H1 (cell line): ENCODE results near the gene SSU72. TPM values are rescaled to one million over a fixed set of nuclear protein-coding genes. Genes with fewer than 3 reads are reported as not detected.

Source experiments
- CTCF ChIA-PET: fragments of 300-600 bp; sonication (Branson Sonifier 250); formaldehyde crosslinking; loops from one replicate; lab custom pipeline; 2021; ENCODE audit not compliant: partially characterized antibody; lab: Charles Lee
- POLR2A ChIA-PET: fragments of 300-600 bp; sonication (Branson Sonifier 250); formaldehyde crosslinking; loops from one replicate; lab custom pipeline; 2021; ENCODE audit warnings: inconsistent platforms; ENCODE audit not compliant: partially characterized antibody; lab: Charles Lee
- DNase-seq, 2 experiments: peaks; one replicate each; pipeline versions ENCODE4 v3.0.0 to v3.0.0-alpha.2; 2010 to 2022; ENCODE audit warnings: low spot score in 2 of 2, low read depth in 1 of 2, mixed read lengths in 1 of 2
- FAIRE-seq: peaks from 2 replicates; lab custom pipeline; 2011; peaks lifted over from hg19 to GRCh38; lab: Jason Lieb, UNC
- H2AFZ ChIP-seq: 2 replicates; pipeline ENCODE4 v1.8.1; 2012; ENCODE audit warnings: low read length, inconsistent platforms
- H2AK5ac ChIP-seq: 2 replicates; pipeline ENCODE4 v1.6.1; 2013; ENCODE audit warnings: low read depth, low read length
- H2BK120ac ChIP-seq: replicated peaks from 2 replicates; pipeline ENCODE3; 2013; ENCODE audit warnings: low read depth, low read length, inconsistent platforms
- H2BK12ac ChIP-seq: 2 replicates; pipeline ENCODE4 v1.6.1; 2013; ENCODE audit warnings: low read depth, low read length
- H2BK15ac ChIP-seq: 2 replicates; pipeline ENCODE4 v1.6.1; 2013; ENCODE audit warnings: low read length
- H2BK20ac ChIP-seq: 2 replicates; pipeline ENCODE4 v1.6.1; 2013; ENCODE audit warnings: low read length
- H2BK5ac ChIP-seq: 2 replicates; pipeline ENCODE4 v1.6.1; 2013; ENCODE audit warnings: low read depth, low read length
- H3K14ac ChIP-seq: 2 replicates; pipeline ENCODE4 v1.6.1; 2013; ENCODE audit warnings: inconsistent platforms; ENCODE audit not compliant: insufficient read length
- H3K18ac ChIP-seq: 2 replicates; pipeline ENCODE4 v1.6.1; 2013; ENCODE audit warnings: low read length; ENCODE audit errors: extremely low read depth
- H3K23ac ChIP-seq: 2 replicates; pipeline ENCODE4 v1.6.1; 2013; ENCODE audit warnings: inconsistent platforms; ENCODE audit not compliant: insufficient read length
- H3K23me2 ChIP-seq: 2 replicates; pipeline ENCODE4 v1.6.1; 2013; ENCODE audit warnings: low read depth, low read length
- H3K27ac ChIP-seq: 2 replicates; pipeline ENCODE4 v1.6.1; 2011; ENCODE audit warnings: low read depth, low read length, inconsistent platforms
- H3K27me3 ChIP-seq, 4 experiments: replicated peaks in 1 of 4; 1 replicate in 1 of 4; 2 replicates in 3 of 4; pipeline versions ENCODE4 v1.6.1 to v1.8.1; 2011 to 2013; ENCODE audit warnings: low read length in 3 of 4, mild to moderate bottlenecking in 3 of 4, inconsistent platforms in 2 of 4, mixed read lengths in 2 of 4, moderate library complexity in 1 of 4; ENCODE audit not compliant: control insufficient read depth in 3 of 4, insufficient read depth in 3 of 4; ENCODE audit errors: extremely low read depth in 1 of 4
- H3K36me3 ChIP-seq, 4 experiments: 2 replicates each; pipeline versions ENCODE4 v1.6.1 to v1.8.1; 2011 to 2013; ENCODE audit warnings: mild to moderate bottlenecking in 4 of 4, low read length in 3 of 4, moderate library complexity in 2 of 4, control low read depth in 1 of 4, inconsistent platforms in 1 of 4; ENCODE audit not compliant: insufficient read depth in 4 of 4, control insufficient read depth in 2 of 4
- H3K4ac ChIP-seq: replicated peaks from 2 replicates; pipeline ENCODE3; 2013; ENCODE audit warnings: low read length, low read depth, mixed read lengths, inconsistent platforms; ENCODE audit not compliant: insufficient read length
- H3K4me1 ChIP-seq, 4 experiments: replicated peaks in 1 of 4; 1 replicate in 1 of 4; 2 replicates in 3 of 4; pipeline versions ENCODE4 v1.6.1 to v1.8.1; 2011 to 2013; ENCODE audit warnings: low read length in 3 of 4, inconsistent platforms in 2 of 4, mixed read lengths in 1 of 4; ENCODE audit not compliant: insufficient read depth in 4 of 4, control insufficient read depth in 3 of 4
- H3K4me2 ChIP-seq, 2 experiments: 2 replicates each; pipeline versions ENCODE4 v1.6.1 to v1.8.1; 2011 to 2013; ENCODE audit warnings: low read depth in 2 of 2, low read length in 2 of 2, control low read depth in 1 of 2, inconsistent platforms in 1 of 2, mild to moderate bottlenecking in 1 of 2; ENCODE audit not compliant: insufficient read depth in 1 of 2
- H3K4me3 ChIP-seq, 4 experiments: fragments of 200-600, 300-600 bp in 1 of 4; sonication (generic), shearing (Covaris generic), sonication (Bioruptor Twin) in 1 of 4; 2 replicates each; pipeline versions ENCODE4 v1.5.1 to v1.8.1; 2011 to 2016; ENCODE audit warnings: low read length in 4 of 4, low read depth in 3 of 4, control low read depth in 2 of 4, inconsistent platforms in 2 of 4, mild to moderate bottlenecking in 2 of 4, mixed read lengths in 1 of 4, moderate library complexity in 1 of 4; ENCODE audit not compliant: insufficient read depth in 2 of 4; ENCODE audit errors: extremely low read depth in 1 of 4
- H3K56ac ChIP-seq: replicated peaks from 2 replicates; pipeline ENCODE3; 2013; ENCODE audit warnings: low read depth, mild to moderate bottlenecking, mixed read lengths, low read length, inconsistent platforms; ENCODE audit not compliant: insufficient read length
- H3K79me1 ChIP-seq: 2 replicates; pipeline ENCODE4 v1.6.1; 2013; ENCODE audit warnings: low read depth, low read length, control low read depth
- H3K79me2 ChIP-seq, 2 experiments: 2 replicates each; pipeline versions ENCODE4 v1.6.1 to v1.8.1; 2012 to 2013; ENCODE audit warnings: low read length in 2 of 2, mild to moderate bottlenecking in 2 of 2, inconsistent platforms in 1 of 2; ENCODE audit not compliant: insufficient read depth in 2 of 2, control insufficient read depth in 1 of 2
- H3K9ac ChIP-seq, 4 experiments: replicated peaks in 1 of 4; 1 replicate in 1 of 4; 2 replicates in 3 of 4; pipeline versions ENCODE4 v1.6.1 to v1.8.1; 2011 to 2013; ENCODE audit warnings: low read depth in 3 of 4, low read length in 3 of 4, control low read depth in 2 of 4, mild to moderate bottlenecking in 2 of 4, moderate library complexity in 2 of 4, inconsistent platforms in 1 of 4; ENCODE audit errors: extremely low read depth in 1 of 4
- H3K9me3 ChIP-seq, 2 experiments: 2 replicates each; pipeline versions ENCODE4 v1.6.1 to v1.8.1; 2012 to 2013; ENCODE audit warnings: mild to moderate bottlenecking in 2 of 2, moderate library complexity in 2 of 2, control low read depth in 1 of 2, inconsistent platforms in 1 of 2, low read depth in 1 of 2, low read length in 1 of 2, mixed read lengths in 1 of 2; ENCODE audit not compliant: insufficient read depth in 2 of 2
- H4K20me1 ChIP-seq, 2 experiments: replicated peaks in 1 of 2; 2 replicates each; pipeline versions ENCODE3 to v1.8.1; 2011 to 2013; ENCODE audit warnings: inconsistent platforms in 2 of 2, low read length in 2 of 2, mild to moderate bottlenecking in 1 of 2; ENCODE audit not compliant: insufficient read depth in 2 of 2, control insufficient read depth in 1 of 2
- H4K5ac ChIP-seq: 2 replicates; pipeline ENCODE4 v1.6.1; 2013; ENCODE audit warnings: low read length, low read depth, mixed read lengths, inconsistent platforms; ENCODE audit not compliant: insufficient read length
- H4K8ac ChIP-seq: 2 replicates; pipeline ENCODE4 v1.8.0; 2013; ENCODE audit warnings: mild to moderate bottlenecking, moderate library complexity, low read length, inconsistent platforms; ENCODE audit not compliant: insufficient read depth; ENCODE audit errors: extremely low read depth
- H4K91ac ChIP-seq: replicated peaks from 2 replicates; pipeline ENCODE3; 2013; ENCODE audit warnings: low read length, mixed read lengths, inconsistent platforms; ENCODE audit not compliant: insufficient read length
- CBX8 ChIP-seq: fragments of 300-800, 300-1000 bp; sonication (generic); IDR thresholded peaks from 2 replicates; pipeline ENCODE4 v1.7.1; 2016; ENCODE audit warnings: low read depth, low read length, borderline replicate concordance
- GABPA ChIP-seq: IDR thresholded peaks from 2 replicates; pipeline ENCODE4 v1.6.1; 2011; ENCODE audit warnings: mild to moderate bottlenecking, low read length, moderate library complexity, borderline replicate concordance; ENCODE audit not compliant: insufficient read depth
- HDAC2 ChIP-seq, 2 experiments: fragments of 300-600 bp in 1 of 2; sonication (generic) in 1 of 2; IDR thresholded peaks; 2 replicates each; pipeline ENCODE4 v1.6.1; 2011 to 2012; ENCODE audit warnings: low read depth in 2 of 2, low read length in 2 of 2, mild to moderate bottlenecking in 2 of 2, moderate library complexity in 2 of 2, borderline replicate concordance in 1 of 2, inconsistent platforms in 1 of 2
- MAFK ChIP-seq: IDR thresholded peaks from 2 replicates; pipeline ENCODE4 v1.6.1; 2012; ENCODE audit warnings: low read depth, mild to moderate bottlenecking, improper control_type of control experiment, low read length
- NANOG ChIP-seq: IDR thresholded peaks from 2 replicates; pipeline ENCODE4 v1.6.1; 2011; ENCODE audit warnings: low read length, low read depth, mild to moderate bottlenecking, inconsistent platforms; ENCODE audit not compliant: insufficient read depth, poor library complexity, severe bottlenecking
- PHF8 ChIP-seq: fragments of 200-600 bp; sonication (generic); conservative IDR thresholded peaks from 2 replicates; pipeline ENCODE4 v1.7.1; 2012; ENCODE audit warnings: low read depth, mild to moderate bottlenecking, inconsistent platforms, low read length, moderate library complexity
- RFX5 ChIP-seq: IDR thresholded peaks from 2 replicates; pipeline ENCODE4 v1.6.1; 2011; ENCODE audit warnings: low read depth, low read length, improper control_type of control experiment, borderline replicate concordance
- SIRT6 ChIP-seq: IDR thresholded peaks from one replicate; pipeline ENCODE4 v1.7.1; 2012; ENCODE audit warnings: low read length, inconsistent platforms
- SP2 ChIP-seq: IDR thresholded peaks from 2 replicates; pipeline ENCODE4 v1.6.1; 2012; ENCODE audit warnings: mild to moderate bottlenecking, low read length, inconsistent platforms
- SUZ12 ChIP-seq: fragments of 200-600 bp; sonication (generic); IDR thresholded peaks from 2 replicates; pipeline ENCODE4 v1.6.1; 2012; ENCODE audit warnings: mild to moderate bottlenecking, inconsistent platforms, low read length, moderate library complexity, mixed read lengths
- YY1 ChIP-seq: IDR thresholded peaks from 2 replicates; pipeline ENCODE4 v1.6.1; 2011; ENCODE audit warnings: low read depth, mild to moderate bottlenecking, low read length
- WGBS, 2 experiments: shearing (Covaris generic) in 1 of 2; methylation state at CpG; one replicate each; pipeline versions ENCODE4 v1.1.6 to v1.1.7; 2013 to 2015; ENCODE audit warnings: low lambda C conversion rate in 2 of 2, mixed read lengths in 2 of 2, inconsistent platforms in 1 of 2, low coverage in 1 of 2, missing lambda C conversion rate in 1 of 2; ENCODE audit not compliant: insufficient replicate concordance in 2 of 2, insufficient coverage in 1 of 2, insufficient read length in 1 of 2; ENCODE audit errors: extremely low coverage in 1 of 2, missing lambda C conversion rate in 1 of 2; 5-methylcytosine and 5-hydroxymethylcytosine counted together
- polyA plus RNA-seq, 7 experiments: library from polyadenylated mRNA; depleted of rRNA in 3 of 7; stranded (reverse) in 5 of 7; unstranded in 2 of 7; fragments of >200 nt in 5 of 7; fragments of 200-250 nt in 2 of 7; gene quantifications; 1 replicate in 5 of 7; 2 replicates in 1 of 7; 4 replicates in 1 of 7; pipeline versions ENCODE4 v1.2.1 to v1.2.3, GENCODE V29; 2011 to 2013; ENCODE audit warnings: missing spikeins in 2 of 7, mixed read lengths in 2 of 7
- total RNA-seq: library from RNA; stranded (reverse); fragmentation: NEBNext Ultra II Directional; extraction: Animal tissue kit (Norgen Biotek cat#: 25700); gene quantifications from 2 replicates; pipeline ENCODE4 v1.2.1, GENCODE V29; 2021

Gene SSU72
- total and polyA plus RNA-seq, 2 of the 8 experiments (the other 6 are each of a cell fraction or from before 2014, with no cell fraction given), result 110 to 165 TPM

DNA sequence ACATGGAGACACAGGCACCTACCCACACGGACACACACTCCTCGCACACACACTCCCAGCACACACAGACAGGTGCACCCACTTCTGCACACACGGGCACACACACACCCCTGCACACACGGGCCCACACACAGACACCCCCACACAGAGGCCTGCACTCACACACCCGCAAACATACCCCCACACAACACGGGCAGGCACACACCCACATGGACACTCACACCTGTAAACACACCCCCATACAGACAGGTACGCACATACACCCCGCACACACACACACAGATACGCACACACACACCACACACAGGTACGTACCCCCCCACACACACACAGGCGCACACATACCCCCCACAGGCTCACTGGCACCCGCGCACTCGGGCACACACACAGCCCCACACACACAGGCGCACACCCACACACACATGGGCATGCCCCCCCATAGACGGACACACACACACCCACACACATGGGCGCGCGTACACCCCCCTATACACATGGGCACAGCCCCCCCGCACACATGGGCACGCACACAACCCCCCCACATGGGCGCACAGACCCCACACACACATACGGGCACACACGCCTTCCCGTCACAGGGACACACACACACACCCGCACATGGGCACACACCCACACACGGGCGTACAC, 56.6 kb downstream of the SSU72 start:
- no peak overlapping the region for H3K4ac ChIP-seq
- DNase-seq, result no peak

More for the DNA sequence above, 56.6 kb downstream of the SSU72 start:
- peaks cover 0 to 7% of the 10 kb centered on the region in 2 experiments for H4K20me1 ChIP-seq
- H2BK12ac ChIP-seq, result no peak overlapping the region
- POLR2A ChIA-PET, result no interaction called here
- H2BK5ac ChIP-seq, result no peak overlapping the region
- H3K23me2 ChIP-seq, result no peaks in the 10 kb centered on the region
- peaks cover 2% of the 10 kb centered on the region for H3K79me1 ChIP-seq
- 91% methylated on average over 22 of the region's 28 CpGs; no CpG with 5 or more reads in 1 of the 2 experiments for WGBS, 2 experiments
- no peaks in the 10 kb centered on the region for H3K9me3 ChIP-seq
- H3K4me1 ChIP-seq, result no peaks in the 10 kb centered on the region
- H2BK120ac ChIP-seq, result no peak overlapping the region
- H3K79me2 ChIP-seq, result peaks cover 0 to 2% of the 10 kb centered on the region in 2 experiments; a peak in 1 of 4 replicates
- no peak overlapping the region for H4K8ac ChIP-seq
- H3K23ac ChIP-seq, result no peak overlapping the region
- no peak overlapping the region for H4K91ac ChIP-seq
- TF ChIP-seq MAFK (no peak), RFX5 (no peak), SP2 (no peak), SUZ12 (no peak), CBX8 (no peak), SIRT6 (no peak), HDAC2 (IDR thresholded peaks at IDR 0.05; ENCODE audit: borderline replicate concordance in 1 of 2, low read depth in 2 of 2, low read length in 2 of 2) (no peak), PHF8 (no peak), YY1 (no peak), NANOG (no peak), GABPA (no peak)
- H2BK15ac ChIP-seq, result no peak overlapping the region
- H3K9ac ChIP-seq, result no peak overlapping the region
- no peak overlapping the region for H3K56ac ChIP-seq
- peaks cover 8 to 31% (median 15%) of the 10 kb centered on the region in 4 experiments for H3K36me3 ChIP-seq
- CTCF ChIA-PET, result no interaction called here
- H4K5ac ChIP-seq, result no peak overlapping the region
- no peak overlapping the region for H3K4me2 ChIP-seq
- H2AK5ac ChIP-seq, result no peak overlapping the region
- no peak for FAIRE-seq
- no peak overlapping the region for H2AFZ ChIP-seq
- H3K14ac ChIP-seq, result no peak overlapping the region
- no peak overlapping the region for H3K4me3 ChIP-seq
- H3K18ac ChIP-seq, result no peak overlapping the region
- H2BK20ac ChIP-seq, result no peak overlapping the region
- no peak overlapping the region for H3K27ac ChIP-seq
- H3K27me3 ChIP-seq, result no peaks in the 10 kb centered on the region
